HL-60 (cell line): ENCODE data around the gene MAPRE2.

Experiments
- CTCF ChIP-seq: IDR thresholded peaks from one replicate; pipeline ENCODE4 v1.5.1; 2011; ENCODE audit warnings: low read length, control low read depth, inconsistent platforms; ENCODE audit not compliant: insufficient read depth
- SPI1 ChIP-seq: IDR thresholded peaks from 2 replicates; pipeline ENCODE4 v1.6.1; 2012; ENCODE audit warnings: low read depth, mild to moderate bottlenecking, borderline replicate concordance

GRCh38 chr18:35085450-35086380 is 44.5 kb downstream of the MAPRE2 start:
- TF ChIP-seq SPI1 (no peak), CTCF (no peak)
